HPDE6-E6E7 (cell line): Measurements from ENCODE around the gene SLC44A5.
"Not testable (repeated sequence)": the region's sequence is repeated elsewhere in the genome, so short reads cannot be mapped to it uniquely, and the experiment has no call there.

Experiments used
- DNase-seq: peaks from one replicate; pipeline ENCODE4 v3.0.0; 2011; ENCODE audit warnings: missing footprints; ENCODE audit errors: extremely low spot score

SLC44A5 gene

DNA sequence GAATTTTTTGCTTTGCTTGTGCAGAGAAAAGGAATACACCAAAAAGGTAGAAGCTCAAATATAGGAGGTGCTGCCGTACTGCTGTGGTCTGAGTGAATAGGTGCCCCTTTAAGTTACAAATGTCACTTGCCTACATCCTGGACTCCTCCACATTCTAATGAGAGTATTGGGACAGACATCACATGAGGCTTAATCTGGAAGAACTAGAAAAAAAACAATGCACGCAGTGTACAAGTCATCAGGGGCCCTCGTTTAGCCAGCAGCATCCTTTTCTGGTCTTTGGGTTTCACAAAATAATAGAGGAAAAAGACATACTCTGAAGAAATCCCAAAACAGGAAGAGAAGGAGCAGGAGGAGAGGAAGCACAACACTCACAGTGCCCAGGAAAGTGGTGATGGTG lies 89.3 kb downstream of the SLC44A5 start:
- DNase-seq = no peak

DNA sequence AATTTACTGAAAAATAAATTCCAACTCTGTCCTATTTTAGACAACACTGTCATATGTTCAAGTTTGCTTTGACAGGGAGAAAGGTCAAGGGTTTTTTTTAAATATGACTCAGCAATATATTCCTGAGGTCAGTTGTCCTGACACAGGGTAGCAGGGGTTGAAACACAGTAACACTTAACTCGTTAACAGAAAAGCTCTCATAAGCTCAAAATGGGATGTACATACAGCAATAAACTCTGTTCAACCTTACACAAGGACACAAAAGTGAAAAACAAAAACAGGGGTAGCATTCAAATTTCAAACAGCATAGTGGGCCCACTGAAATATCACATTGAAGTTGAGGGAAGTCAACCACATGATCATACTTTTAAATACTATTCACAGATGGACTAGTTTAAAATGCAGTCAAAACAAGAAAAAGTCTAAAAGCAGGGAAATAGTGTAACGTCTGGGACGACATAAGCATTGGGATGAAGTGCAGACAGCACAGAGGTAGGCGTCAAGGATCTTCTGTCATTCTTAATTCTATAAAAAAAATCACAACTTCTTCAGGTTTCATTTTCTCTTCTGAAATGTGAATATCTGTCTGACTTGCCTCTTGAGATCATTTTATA lies 89.9 kb downstream of the SLC44A5 start:
- no peak for DNase-seq

DNA sequence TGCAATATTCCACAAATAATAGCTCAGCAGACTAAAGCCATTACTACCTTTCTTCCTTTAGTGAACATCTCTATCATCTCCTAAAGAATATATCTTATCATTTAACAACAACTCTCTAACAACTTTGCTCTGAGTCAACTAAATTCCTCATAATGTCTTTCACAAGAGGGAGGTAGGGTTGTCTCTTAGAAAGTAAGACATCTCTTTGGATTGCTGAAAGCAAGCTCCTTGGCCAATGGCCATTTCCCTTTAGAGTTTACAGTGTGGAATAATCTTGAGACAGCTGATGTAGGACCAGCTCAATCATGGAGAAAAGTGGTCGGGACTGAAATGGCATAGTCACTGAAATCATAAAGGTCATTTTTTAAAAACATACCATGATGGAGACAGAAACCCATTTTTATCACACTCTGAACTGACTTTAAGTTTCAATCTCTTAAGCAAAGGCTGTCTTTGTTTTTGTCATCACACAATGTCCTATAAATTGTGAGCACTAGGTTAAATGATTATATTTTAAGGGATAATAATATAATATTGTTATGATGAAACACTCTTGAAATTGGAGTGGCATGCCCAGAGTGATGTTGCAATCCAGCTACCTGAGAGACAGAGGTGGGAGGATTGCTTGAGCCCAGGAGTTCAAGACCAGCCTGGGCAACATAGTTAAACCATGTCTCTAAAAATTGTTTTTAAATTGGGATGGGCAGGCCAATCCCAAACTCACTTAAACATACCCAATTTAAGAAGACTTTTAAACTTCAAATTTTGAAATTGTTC lies 91.1 kb downstream of the SLC44A5 start:
- DNase-seq = no peak

GRCh38 chr1:75518686-75519085 lies 92.2 kb downstream of the SLC44A5 start:
- DNase-seq = no peak

- DNase-seq = no peak
Observed at GRCh38 chr1:75514270-75514669, 96.6 kb downstream of the SLC44A5 start.

- no peak for DNase-seq
Observed at GRCh38 chr1:75506976-75507375, 103.9 kb downstream of the SLC44A5 start.

- DNase-seq = no peak
Observed at GRCh38 chr1:75503221-75503974, 107.5 kb downstream of the SLC44A5 start.

DNA sequence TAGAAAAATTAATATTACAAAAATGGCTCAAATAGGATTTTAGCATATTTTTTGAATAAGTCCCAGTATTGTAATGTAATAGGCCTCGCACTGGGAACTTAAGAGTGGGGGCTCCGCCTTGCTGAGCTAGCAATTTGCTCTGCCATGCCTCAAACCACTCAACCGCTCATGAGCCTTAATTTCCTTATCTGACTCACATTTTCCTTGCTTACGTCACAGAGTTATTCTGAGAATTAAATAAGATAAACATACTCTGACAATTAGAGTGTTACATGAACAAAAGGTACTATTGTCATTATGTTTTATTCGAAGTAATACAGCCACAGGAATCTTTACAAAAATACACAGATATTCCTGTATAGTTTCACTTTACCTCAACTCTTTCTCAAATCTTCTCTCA lies 108.1 kb downstream of the SLC44A5 start:
- no peak for DNase-seq

- no peak for DNase-seq
Observed at GRCh38 chr1:75501577-75502295, 109.2 kb downstream of the SLC44A5 start.

DNA sequence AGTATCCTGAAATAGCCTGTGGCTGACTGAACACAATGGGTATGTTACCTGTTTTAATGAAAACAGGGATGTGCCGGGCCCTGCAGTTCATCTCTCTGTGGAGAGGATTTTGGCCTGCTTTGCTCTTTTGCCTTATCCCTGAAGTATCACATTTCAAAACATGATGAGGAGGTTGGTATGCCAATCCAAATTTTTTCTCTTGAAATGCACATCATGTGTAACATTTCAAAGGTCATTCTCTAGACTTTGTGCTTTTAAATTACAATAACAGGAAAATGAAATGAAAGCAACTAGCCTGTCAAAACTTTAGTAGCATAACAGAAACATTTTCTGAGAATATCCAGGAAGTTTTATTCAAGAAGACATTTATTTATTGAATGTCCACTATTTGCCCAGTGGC lies 118.9 kb downstream of the SLC44A5 start:
- no peak for DNase-seq

- DNase-seq = no peak
Observed at GRCh38 chr1:75487399-75487798, 123.5 kb downstream of the SLC44A5 start.

GRCh38 chr1:75484789-75485188 lies 126.1 kb downstream of the SLC44A5 start:
- no peak for DNase-seq

DNA sequence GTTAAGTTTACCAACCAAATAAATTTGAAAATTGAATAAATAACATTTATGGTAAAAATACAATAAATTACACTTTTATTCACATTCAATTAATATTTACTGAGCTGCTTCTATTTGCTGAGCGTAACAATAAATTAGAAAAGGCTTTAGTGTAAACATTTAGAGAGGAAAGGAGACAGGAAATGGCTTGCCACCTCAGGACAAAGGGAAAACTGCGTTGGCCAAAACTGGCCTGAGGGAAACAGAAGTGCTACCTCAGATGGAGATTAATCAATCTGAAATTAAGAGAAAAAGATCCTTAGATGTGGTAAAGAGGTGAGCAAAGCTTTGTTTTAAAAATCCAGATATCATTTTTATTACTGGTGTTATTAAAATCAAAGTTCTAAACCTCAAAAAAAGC lies 128.0 kb downstream of the SLC44A5 start:
- no peak for DNase-seq

DNA sequence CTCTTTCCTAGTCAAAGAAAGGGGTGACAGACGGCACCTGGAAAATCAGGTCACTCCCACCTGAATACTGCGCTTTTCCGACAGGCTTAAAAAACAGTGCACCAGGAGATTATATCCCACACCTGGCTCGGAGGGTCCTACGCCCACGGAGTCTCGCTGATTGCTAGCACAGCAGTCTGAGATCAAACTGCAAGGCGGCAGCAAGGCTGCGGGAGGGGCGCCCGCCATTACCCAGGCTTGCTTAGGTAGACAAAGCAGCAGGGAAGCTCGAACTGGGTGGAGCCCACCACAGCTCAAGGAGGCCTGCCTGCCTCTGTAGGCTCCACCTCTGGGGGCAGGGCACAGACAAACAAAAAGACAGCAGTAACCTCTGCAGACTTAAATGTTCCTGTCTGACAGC lies 134.4 kb downstream of the SLC44A5 start:
- not testable (repeated sequence) for DNase-seq

- DNase-seq = no peak
Observed at GRCh38 chr1:75475696-75476095, 135.2 kb downstream of the SLC44A5 start.

- no peak for DNase-seq
Observed at GRCh38 chr1:75472971-75473603, 137.8 kb downstream of the SLC44A5 start.

DNA sequence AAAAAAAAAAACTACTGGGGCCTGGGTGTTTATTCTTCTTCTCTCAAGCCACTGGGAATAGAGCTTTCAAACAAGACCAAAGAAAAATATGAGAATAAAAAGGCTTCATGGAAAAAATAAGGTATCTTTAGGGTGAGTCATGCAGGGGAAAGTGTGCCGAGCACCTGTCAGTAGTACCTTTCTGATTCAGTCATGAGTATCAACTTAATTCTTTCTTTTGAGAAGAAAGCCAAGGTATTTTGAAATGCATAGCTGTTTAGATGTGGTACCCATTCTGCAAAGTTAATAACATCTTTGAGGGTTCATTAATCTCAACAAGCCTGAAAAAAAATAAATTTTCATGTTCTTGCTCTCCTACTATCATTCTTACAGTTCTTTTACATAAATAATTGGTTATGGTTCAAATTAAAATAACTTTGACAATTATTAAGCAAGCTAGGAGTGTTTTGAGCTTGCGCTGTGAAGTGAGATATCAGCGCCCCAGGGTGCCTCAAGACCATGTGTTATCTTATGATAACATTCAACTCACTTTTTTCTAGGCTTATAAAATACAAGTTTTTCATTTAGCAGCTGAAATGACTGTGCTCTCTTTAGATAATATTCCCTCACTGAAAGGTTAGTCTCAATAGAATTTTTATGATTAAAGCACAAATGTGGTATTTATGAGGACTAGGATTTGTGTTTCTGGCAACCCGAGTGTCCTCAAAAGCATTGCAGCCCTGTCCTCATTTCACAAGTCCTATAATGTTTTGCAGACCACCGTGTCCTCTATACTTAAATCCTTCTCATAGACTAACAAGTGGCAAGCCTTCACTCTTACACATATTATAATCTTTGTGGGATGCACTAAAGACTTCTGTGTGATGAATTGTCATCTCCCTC lies 138.6 kb downstream of the SLC44A5 start:
- no peak for DNase-seq

DNA sequence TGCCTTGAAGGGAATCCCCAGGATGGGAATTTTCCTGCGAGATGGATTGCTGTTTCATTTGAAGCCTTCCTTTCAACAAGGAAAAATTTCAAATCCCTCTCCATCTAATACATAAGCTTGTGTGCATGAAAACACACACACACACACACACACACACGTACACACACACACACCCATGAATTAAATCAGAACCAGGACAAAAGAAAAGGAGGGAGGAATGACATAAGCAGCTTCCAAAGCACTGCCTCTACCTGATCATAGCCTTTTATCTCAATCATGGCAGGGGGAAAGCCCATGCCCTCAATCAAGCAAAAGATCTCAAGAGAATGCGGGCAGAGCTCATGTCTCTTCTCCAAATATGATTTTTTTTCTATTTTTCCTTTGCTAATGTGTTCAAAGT lies 139.7 kb downstream of the SLC44A5 start:
- no peak for DNase-seq

GRCh38 chr1:75470448-75470847 lies 140.5 kb downstream of the SLC44A5 start:
- no peak for DNase-seq

DNA sequence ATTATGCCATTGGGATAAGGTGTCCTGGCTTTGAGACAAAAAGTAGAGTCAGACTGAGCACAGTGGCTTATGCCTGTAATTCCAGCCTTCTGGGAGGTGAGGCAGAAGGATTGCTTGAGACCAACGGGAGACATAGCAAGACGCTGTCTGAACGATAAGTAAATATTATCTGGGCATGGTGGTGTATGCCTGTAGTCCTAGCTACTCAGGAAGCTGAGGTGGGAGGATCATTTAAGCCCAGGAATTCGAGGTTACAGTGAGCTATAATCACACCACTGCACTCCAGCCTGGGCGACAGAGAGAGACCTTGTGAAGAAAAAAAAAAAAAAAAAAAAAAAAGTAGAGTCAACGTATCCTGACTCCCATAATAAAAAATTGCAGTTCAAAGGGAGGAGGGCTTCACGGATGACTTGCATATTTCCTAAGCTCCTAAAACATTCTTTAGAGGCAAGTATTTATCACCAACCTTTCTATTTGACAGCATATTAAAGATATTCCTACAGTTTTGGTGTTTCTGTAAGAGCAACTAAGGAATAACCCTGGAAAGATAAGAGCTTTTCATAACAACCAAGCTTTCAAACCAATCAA lies 141.2 kb downstream of the SLC44A5 start:
- no peak for DNase-seq
